Liver (tissue), 9 donors: ENCODE results near the gene SLC5A12. TPM values are rescaled to one million over a fixed set of nuclear protein-coding genes. Genes with fewer than 3 reads are reported as not detected.

Source experiments
- DNase-seq: peaks from one replicate; pipeline ENCODE4 v3.0.0-alpha.2; 2017; ENCODE audit warnings: low spot score
- H3K27ac ChIP-seq, 2 donors: one replicate each; pipeline ENCODE4 v1.7.0; 2013; ENCODE audit warnings: inconsistent platforms in 2 of 2, low read length in 2 of 2, control low read depth in 1 of 2, low read depth in 1 of 2, mild to moderate bottlenecking in 1 of 2
- H3K27me3 ChIP-seq, 4 donors: one replicate each; pipeline versions ENCODE4 v1.6.1 to v1.7.0; 2013; ENCODE audit warnings: low read length in 3 of 4, inconsistent platforms in 1 of 4, mild to moderate bottlenecking in 1 of 4, moderate library complexity in 1 of 4; ENCODE audit not compliant: control insufficient read depth in 4 of 4, insufficient read depth in 4 of 4
- H3K36me3 ChIP-seq, 4 donors: one replicate each; pipeline versions ENCODE4 v1.6.1 to v1.7.0; 2013; ENCODE audit warnings: low read length in 3 of 4, mild to moderate bottlenecking in 3 of 4, low read depth in 1 of 4, moderate library complexity in 1 of 4; ENCODE audit not compliant: control insufficient read depth in 4 of 4, insufficient read depth in 3 of 4
- H3K4me1 ChIP-seq, 4 donors: one replicate each; pipeline versions ENCODE4 v1.6.1 to v1.7.0; 2013; ENCODE audit warnings: low read length in 3 of 4, mild to moderate bottlenecking in 3 of 4, moderate library complexity in 1 of 4; ENCODE audit not compliant: control insufficient read depth in 4 of 4, insufficient read depth in 4 of 4
- H3K4me3 ChIP-seq, 3 donors: one replicate each; pipeline versions ENCODE4 v1.6.1 to v1.7.0; 2013; ENCODE audit warnings: low read length in 3 of 3, control low read depth in 1 of 3, low read depth in 1 of 3, mild to moderate bottlenecking in 1 of 3
- H3K9ac ChIP-seq, 2 donors: one replicate each; pipeline ENCODE4 v1.7.0; 2013; ENCODE audit warnings: low read length in 2 of 2, mild to moderate bottlenecking in 2 of 2, moderate library complexity in 2 of 2, control low read depth in 1 of 2, low read depth in 1 of 2
- H3K9me3 ChIP-seq, 4 donors: one replicate each; pipeline versions ENCODE4 v1.6.1 to v1.7.0; 2013; ENCODE audit warnings: low read length in 3 of 4; ENCODE audit not compliant: control insufficient read depth in 4 of 4
- ATF3 ChIP-seq: IDR thresholded peaks from 2 replicates; pipeline ENCODE4 v1.6.1; 2016; ENCODE audit warnings: antibody characterized with exemption
- EGR1 ChIP-seq, 2 donors: IDR thresholded peaks; 2 replicates each; pipeline ENCODE4 v1.6.1; 2016 to 2018; ENCODE audit warnings: antibody characterized with exemption in 2 of 2, low read depth in 2 of 2
- FOXA1 ChIP-seq: IDR thresholded peaks from 2 replicates; pipeline ENCODE4 v1.6.1; 2016; ENCODE audit warnings: antibody characterized with exemption
- FOXA2 ChIP-seq: IDR thresholded peaks from 2 replicates; pipeline ENCODE4 v1.6.1; 2016; ENCODE audit warnings: antibody characterized with exemption
- GABPA ChIP-seq, 2 donors: IDR thresholded peaks in 1 of 2; conservative IDR thresholded peaks in 1 of 2; 2 replicates each; pipeline ENCODE4 v1.6.1; 2016; ENCODE audit warnings: antibody characterized with exemption in 2 of 2, mild to moderate bottlenecking in 1 of 2, moderate library complexity in 1 of 2
- HNF4A ChIP-seq, 2 donors: conservative IDR thresholded peaks; 2 replicates each; pipeline ENCODE4 v1.6.1; 2016; ENCODE audit warnings: antibody characterized with exemption in 2 of 2, mild to moderate bottlenecking in 2 of 2
- HNF4G ChIP-seq: IDR thresholded peaks from 2 replicates; pipeline ENCODE4 v1.6.1; 2016; ENCODE audit warnings: antibody characterized with exemption
- JUND ChIP-seq, 2 donors: IDR thresholded peaks; 2 replicates each; pipeline ENCODE4 v1.6.1; 2016; ENCODE audit warnings: antibody characterized with exemption in 2 of 2
- MAX ChIP-seq: IDR thresholded peaks from 2 replicates; pipeline ENCODE4 v1.6.1; 2016; ENCODE audit warnings: antibody characterized with exemption
- NR2F2 ChIP-seq: IDR thresholded peaks from 2 replicates; pipeline ENCODE4 v1.6.1; 2016; ENCODE audit warnings: antibody characterized with exemption
- RAD21 ChIP-seq, 2 donors: IDR thresholded peaks; 2 replicates each; pipeline ENCODE4 v1.6.1; 2016; ENCODE audit warnings: antibody characterized with exemption in 2 of 2, mild to moderate bottlenecking in 2 of 2
- RXRA ChIP-seq, 2 donors: IDR thresholded peaks; 2 replicates each; pipeline ENCODE4 v1.6.1; 2017 to 2018; ENCODE audit warnings: antibody characterized with exemption in 2 of 2, mild to moderate bottlenecking in 1 of 2
- SP1 ChIP-seq: IDR thresholded peaks from 2 replicates; pipeline ENCODE4 v1.6.1; 2018; ENCODE audit warnings: antibody characterized with exemption, mild to moderate bottlenecking
- TAF1 ChIP-seq: conservative IDR thresholded peaks from 2 replicates; pipeline ENCODE4 v1.6.1; 2016; ENCODE audit warnings: antibody characterized with exemption, mild to moderate bottlenecking
- YY1 ChIP-seq: IDR thresholded peaks from 2 replicates; pipeline ENCODE4 v1.6.1; 2016; ENCODE audit warnings: antibody characterized with exemption, mild to moderate bottlenecking
- ZBTB33 ChIP-seq: IDR thresholded peaks from 2 replicates; pipeline ENCODE4 v1.6.1; 2016; ENCODE audit warnings: antibody characterized with exemption
- WGBS: extraction: QIAGEN DNeasy Blood & Tissue Kit; methylation state at CpG from one replicate; pipeline ENCODE4 v1.1.7; 2013; 5-methylcytosine and 5-hydroxymethylcytosine counted together
- polyA plus RNA-seq, 2 donors: library from polyadenylated mRNA; stranded (reverse) in 1 of 2; unstranded in 1 of 2; fragments of 200-250 nt in 1 of 2; fragments of >200 nt in 1 of 2; fragmentation: Nextera tagmentation in 1 of 2; extraction: Ambion mirVana in 1 of 2; gene quantifications; one replicate each; pipeline versions ENCODE4 v1.2.1 to v1.2.3, GENCODE V29; 2013 to 2015
- total RNA-seq, 2 donors: library from RNA; depleted of rRNA; stranded (reverse); fragments of >200 nt; gene quantifications; one replicate each; pipeline ENCODE4 v1.2.3, GENCODE V29; 2014
- TF ChIP-seq, protein P1 (sequence below): fragments of 150-350 bp; IDR thresholded peaks from 2 replicates; pipeline ENCODE4 v1.5.1; 2017; ENCODE audit warnings: improper control_type of control experiment, low read depth, low read length; ENCODE audit not compliant: missing input control
- TF ChIP-seq, protein P2 (sequence below): IDR thresholded peaks from 2 replicates; pipeline ENCODE4 v1.6.1; 2016; ENCODE audit warnings: antibody characterized with exemption, mild to moderate bottlenecking
- donor health status: healthy.
- donor health status: healthy.
- donor health status: healthy.
- donor health status: healthy.
- donor health status: healthy.

SLC5A12 gene
- total and polyA plus RNA-seq, 4 donors = under 0.01 to 0.23 (median 0.03) TPM; not detected in 1

DNA sequence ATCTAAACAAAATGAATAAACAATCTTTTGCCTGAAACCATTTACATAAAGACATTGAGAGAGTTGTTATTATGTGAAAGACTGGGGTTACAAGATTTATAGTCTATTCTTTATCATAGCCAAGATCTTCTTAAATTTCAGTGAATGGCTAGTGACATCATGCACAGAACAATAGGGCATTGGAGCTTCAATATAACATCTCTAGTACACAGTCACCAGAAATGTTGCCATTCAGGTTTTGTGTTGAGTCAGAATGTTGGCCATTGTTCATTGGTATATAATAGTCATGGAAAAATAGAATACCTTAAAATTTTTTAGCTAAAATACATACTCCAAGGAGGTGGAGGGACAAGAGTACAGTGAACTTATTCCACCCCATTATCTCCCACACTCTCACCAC is 44.3 kb downstream of the SLC5A12 start:
- no peak overlapping the region for H3K27ac ChIP-seq
- no peak overlapping the region for H3K9ac ChIP-seq
- no peaks in the 10 kb centered on the region for H3K9me3 ChIP-seq
- H3K36me3 ChIP-seq = peaks cover 0 to 2% (median 0%) of the 10 kb centered on the region in 4 donors
- TF ChIP-seq HNF4G (no peak), NR2F2 (no peak)
- H3K27me3 ChIP-seq = no peaks in the 10 kb centered on the region
- no peak for DNase-seq
- H3K4me1 ChIP-seq = peaks cover 0 to 5% (median 0%) of the 10 kb centered on the region in 4 donors
- no peak overlapping the region for H3K4me3 ChIP-seq

DNA sequence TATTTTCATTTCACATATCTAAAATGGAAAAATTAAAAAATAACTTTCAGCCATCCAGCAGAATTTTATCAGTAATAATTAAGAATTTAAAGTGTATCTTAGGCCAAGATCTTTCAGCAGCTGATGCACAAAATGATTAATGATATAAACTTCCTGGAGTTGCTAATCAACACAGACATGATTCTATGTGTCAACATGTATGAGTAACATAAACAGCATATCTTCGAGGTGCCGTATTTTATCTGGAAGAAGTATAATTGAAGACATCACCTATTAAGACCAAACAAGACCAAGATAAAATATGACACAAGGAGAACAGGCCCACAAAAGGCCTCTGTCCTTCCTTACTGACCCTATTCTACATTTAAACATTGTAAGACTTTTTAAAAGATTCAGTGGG is 45.2 kb downstream of the SLC5A12 start:
- H3K9me3 ChIP-seq = no peaks in the 10 kb centered on the region
- DNase-seq = no peak
- no peak for TF ChIP-seq MAX
- TF ChIP-seq, protein P1, sequence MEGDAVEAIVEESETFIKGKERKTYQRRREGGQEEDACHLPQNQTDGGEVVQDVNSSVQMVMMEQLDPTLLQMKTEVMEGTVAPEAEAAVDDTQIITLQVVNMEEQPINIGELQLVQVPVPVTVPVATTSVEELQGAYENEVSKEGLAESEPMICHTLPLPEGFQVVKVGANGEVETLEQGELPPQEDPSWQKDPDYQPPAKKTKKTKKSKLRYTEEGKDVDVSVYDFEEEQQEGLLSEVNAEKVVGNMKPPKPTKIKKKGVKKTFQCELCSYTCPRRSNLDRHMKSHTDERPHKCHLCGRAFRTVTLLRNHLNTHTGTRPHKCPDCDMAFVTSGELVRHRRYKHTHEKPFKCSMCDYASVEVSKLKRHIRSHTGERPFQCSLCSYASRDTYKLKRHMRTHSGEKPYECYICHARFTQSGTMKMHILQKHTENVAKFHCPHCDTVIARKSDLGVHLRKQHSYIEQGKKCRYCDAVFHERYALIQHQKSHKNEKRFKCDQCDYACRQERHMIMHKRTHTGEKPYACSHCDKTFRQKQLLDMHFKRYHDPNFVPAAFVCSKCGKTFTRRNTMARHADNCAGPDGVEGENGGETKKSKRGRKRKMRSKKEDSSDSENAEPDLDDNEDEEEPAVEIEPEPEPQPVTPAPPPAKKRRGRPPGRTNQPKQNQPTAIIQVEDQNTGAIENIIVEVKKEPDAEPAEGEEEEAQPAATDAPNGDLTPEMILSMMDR = no peak
- TF ChIP-seq SP1 = no peak
- TF ChIP-seq FOXA2 = no peak
- TF ChIP-seq EGR1 (IDR thresholded peaks at IDR 0.05; ENCODE audit: low read depth in 2 of 2) = no peak
- TF ChIP-seq ATF3 = no peak
- no peak for TF ChIP-seq RXRA (IDR thresholded peaks at IDR 0.05)
- no peak for TF ChIP-seq NR2F2
- no peak for TF ChIP-seq FOXA1
- TF ChIP-seq, protein P2, sequence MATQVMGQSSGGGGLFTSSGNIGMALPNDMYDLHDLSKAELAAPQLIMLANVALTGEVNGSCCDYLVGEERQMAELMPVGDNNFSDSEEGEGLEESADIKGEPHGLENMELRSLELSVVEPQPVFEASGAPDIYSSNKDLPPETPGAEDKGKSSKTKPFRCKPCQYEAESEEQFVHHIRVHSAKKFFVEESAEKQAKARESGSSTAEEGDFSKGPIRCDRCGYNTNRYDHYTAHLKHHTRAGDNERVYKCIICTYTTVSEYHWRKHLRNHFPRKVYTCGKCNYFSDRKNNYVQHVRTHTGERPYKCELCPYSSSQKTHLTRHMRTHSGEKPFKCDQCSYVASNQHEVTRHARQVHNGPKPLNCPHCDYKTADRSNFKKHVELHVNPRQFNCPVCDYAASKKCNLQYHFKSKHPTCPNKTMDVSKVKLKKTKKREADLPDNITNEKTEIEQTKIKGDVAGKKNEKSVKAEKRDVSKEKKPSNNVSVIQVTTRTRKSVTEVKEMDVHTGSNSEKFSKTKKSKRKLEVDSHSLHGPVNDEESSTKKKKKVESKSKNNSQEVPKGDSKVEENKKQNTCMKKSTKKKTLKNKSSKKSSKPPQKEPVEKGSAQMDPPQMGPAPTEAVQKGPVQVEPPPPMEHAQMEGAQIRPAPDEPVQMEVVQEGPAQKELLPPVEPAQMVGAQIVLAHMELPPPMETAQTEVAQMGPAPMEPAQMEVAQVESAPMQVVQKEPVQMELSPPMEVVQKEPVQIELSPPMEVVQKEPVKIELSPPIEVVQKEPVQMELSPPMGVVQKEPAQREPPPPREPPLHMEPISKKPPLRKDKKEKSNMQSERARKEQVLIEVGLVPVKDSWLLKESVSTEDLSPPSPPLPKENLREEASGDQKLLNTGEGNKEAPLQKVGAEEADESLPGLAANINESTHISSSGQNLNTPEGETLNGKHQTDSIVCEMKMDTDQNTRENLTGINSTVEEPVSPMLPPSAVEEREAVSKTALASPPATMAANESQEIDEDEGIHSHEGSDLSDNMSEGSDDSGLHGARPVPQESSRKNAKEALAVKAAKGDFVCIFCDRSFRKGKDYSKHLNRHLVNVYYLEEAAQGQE = no peak
- no peak for TF ChIP-seq TAF1
- no peak for TF ChIP-seq HNF4G
- TF ChIP-seq JUND (IDR thresholded peaks at IDR 0.05) = no peak
- no peak for TF ChIP-seq HNF4A (conservative IDR thresholded peaks at IDR 0.05)
- TF ChIP-seq GABPA (IDR thresholded peaks at IDR 0.05 in 1 of 2, conservative IDR thresholded peaks at IDR 0.05 in 1 of 2) = no peak
- no peak for TF ChIP-seq ZBTB33
- TF ChIP-seq RAD21 (IDR thresholded peaks at IDR 0.05) = no peak
- no peak for TF ChIP-seq YY1
- H3K9ac ChIP-seq = no peak overlapping the region
- no peak overlapping the region for H3K4me3 ChIP-seq
- no peaks in the 10 kb centered on the region for H3K27me3 ChIP-seq
- H3K4me1 ChIP-seq = peaks cover 0 to 5% (median 0%) of the 10 kb centered on the region in 4 donors
- WGBS = 80% methylated on average over 2 of the region's 2 CpGs
- H3K27ac ChIP-seq = no peak overlapping the region
- H3K36me3 ChIP-seq = peaks cover 0 to 2% (median 0%) of the 10 kb centered on the region in 4 donors
